Stimulated activated CD4-positive, alpha-beta T cell treated with anti-CD3 and anti-CD28 coated beads, Interleukin-1b, Interleukin-23, amount 100 ng/mL, for 24 hours (primary cell): ENCODE measurements around the gene SHISAL2A.
A peak's percentile ranks its signal among the peaks of the same experiment; 100 is the strongest.

Experiments used
- DNase-seq, 4 experiments: peaks; one replicate each; pipeline ENCODE4 v3.0.0-alpha.2; 2020; ENCODE audit warnings: low read depth in 4 of 4, low spot score in 1 of 4

The SHISAL2A gene

DNA sequence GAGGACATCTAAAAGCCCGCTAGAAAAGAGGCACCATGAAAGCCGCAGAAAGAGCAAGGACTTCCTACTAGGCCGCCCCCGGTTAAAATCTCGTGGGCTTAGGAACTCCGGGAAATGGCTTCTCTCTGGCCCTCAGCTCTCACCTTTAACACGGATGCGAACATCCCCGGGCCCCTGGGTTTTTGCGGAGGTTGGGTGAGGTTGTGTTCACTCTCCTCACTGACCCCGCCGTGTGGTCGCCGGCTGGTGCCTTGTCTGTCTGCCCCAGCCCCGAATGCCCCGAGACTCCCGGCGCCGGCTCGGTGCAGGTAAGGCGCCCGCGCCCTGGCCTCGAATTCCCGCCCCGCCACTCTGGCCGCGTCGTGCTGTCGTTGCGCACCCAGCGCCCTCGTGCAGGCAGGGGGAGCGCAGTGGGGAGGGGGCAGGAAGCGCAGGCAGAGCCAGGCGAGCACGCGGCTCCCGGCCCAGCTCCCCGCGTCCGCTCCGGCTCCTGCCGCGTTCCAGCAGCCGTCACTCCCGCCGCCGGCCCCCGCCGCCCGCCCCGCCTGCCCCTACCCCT, at the start of gene SHISAL2A:
TSS of gene SHISAL2A (plus strand) at position 437 of the 559 bp plus-strand sequence. CDS start 326 bp downstream, outside the sequence.
- peak in 1 of 4 experiments; percentile 44 for DNase-seq

DNA sequence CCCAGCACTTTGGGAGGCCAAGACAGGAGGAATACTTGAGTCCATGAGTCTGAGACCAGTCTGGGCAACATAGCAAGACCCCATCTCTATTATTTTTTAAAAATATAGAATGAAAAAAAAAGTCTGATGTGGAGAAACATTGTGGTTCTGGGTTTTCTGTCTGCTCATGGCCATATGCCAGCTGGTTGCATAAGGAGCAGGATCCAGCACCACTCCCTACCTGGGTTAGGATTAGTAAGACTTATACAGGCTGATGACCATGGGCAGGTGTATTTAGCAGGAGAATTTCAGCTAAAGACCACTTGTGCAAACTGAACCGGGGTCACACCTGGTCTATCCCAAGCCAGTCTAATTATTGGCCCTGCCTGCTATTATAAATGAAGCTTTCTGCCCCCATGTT, 47.5 kb upstream of the SHISAL2A start:
- DNase-seq = no peak

DNA sequence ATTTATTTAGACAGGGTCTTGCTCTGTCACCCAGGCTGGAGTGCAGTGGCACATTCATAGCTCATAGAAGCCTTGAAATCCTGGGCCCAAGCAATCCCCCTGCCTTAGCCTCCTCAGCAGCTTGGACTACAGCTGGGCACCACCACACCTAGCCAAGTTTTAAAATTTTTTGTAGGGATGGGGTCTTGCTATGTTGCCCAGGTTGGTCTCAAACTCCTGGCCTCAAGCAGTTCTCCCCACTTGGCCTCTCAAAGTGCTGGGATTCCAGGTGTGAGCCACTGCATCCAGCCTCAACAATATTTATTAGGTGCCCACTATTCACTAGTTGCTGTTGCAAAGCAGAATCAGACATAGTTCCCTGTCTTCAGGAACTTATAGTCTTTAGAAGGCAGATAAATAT, 44.9 kb upstream of the SHISAL2A start:
- no peak for DNase-seq

DNA sequence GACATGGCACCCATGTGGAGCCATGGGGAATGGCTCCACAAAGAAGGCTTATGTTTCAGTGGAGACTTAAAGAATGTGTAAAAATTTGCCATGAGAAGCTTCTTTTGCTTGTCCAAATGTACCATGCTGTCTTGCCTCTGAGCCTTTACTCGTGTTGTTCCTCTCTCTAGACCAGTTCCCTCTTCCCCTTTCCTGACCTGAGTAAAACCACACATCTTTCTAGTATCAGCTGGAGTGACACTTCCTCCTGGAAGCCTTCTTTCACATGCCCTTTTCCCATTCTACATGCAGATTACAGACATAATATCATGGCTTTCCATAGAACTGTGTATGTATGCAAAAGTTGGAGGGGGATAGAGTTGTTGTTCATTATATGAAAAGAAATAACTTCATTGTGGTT, 44.4 kb upstream of the SHISAL2A start:
- DNase-seq = no peak

DNA sequence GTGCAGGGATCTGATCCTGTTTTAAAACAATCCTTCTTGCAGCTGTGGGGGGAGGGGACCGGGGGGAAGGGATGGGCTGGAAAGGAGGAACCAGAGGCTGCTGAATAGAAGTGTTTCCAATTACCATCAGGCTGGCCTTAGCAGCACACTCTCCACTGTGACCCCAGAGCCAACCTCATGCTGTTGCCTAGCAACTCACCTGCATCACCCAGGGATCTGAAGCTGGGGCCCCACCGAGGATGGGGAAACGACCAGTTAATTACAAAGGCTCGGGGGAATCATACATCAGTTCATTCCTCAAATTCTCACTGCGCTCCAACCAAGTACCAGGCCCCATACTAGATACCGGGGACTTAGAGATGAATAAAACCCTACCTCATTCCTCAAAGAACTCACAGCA, 42.7 kb upstream of the SHISAL2A start:
- no peak for DNase-seq

DNA sequence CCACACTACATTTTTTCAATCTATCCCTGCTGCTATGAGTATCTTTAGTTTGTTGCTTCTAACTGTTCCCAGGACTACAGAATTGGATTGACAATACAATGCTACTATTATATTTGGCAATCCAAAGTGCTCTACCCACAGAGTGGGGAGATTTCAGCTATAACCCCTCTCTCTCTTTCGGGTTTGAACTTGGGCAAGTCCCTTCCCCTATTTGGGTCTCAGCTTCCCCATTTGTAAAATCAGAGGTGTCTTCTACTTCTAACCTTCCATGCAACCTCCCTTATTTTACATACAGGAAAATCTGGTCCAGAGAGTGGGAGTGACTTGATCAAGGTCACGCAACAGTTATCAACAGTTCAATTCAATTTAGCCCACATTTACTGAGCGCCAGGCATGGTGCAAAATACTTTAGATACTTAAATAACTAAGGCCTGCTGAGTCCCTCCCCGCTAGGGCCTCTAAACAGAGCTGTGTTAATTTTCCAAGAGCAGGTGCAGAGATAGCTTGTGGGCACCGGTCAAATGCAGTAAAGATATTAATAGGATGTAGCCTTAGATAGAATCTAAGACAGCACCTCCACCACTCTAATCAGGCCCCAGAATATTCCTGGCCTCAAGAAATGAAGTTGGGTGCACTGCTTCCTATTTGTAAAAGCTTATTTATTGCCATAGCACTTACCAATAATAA, 40.2 kb upstream of the SHISAL2A start:
- DNase-seq = no peak

DNA sequence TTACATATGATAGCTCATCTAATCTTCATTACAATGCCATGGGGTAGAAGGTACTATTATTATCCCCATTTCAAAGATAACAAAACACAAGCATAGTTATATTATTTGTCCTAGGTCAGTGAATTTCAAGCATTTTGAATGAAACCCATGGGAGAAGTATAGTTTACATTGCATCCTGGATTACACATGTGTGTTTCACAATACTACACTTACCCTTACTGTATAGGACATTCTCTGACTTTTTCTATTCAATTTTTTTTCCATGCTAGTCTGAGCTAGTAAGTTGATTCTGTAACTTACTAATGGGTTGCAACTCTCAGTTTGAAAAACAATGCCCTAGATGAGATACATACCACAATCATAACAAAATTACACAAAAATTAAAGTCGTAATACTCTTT, 39.5 kb upstream of the SHISAL2A start:
- no peak for DNase-seq

DNA sequence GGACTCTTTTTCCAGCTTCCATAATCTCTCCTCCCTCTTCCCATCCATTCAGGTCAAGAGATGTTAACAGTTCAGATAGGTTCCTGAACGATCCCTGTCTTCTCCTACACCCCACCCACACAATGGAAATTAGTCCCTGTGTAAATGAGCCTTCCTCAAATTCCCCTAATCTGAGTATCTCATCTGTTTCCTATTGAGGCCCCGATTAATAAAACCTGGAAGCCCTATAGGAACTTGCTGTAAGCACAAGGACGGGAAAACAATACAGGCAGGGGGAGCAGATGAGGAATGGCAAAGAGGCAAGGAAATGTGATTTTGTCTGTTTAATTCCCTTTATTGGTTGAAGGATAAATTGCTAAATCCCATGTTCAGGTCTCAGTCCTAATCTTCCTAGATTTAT, 37.9 kb upstream of the SHISAL2A start:
- no peak for DNase-seq

DNA sequence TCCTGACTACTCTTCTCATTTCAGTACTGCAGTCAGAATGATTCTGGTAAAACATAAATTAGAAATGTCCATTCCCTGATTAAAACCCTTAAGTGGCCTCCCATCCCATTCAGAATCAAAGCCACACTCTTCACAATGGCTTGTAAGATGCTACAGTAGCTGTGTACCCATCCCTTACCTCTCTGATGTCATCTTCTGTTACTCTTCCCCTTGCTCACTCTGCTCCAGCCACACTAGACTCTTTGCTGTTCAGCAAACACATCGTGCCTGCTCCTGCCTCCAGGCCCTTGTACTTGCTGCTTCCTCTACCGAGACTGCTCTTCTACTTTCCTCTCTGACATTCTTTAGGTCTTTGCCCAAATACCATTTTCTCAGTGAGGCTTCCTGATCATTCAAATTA, 35.1 kb upstream of the SHISAL2A start:
- no peak for DNase-seq

DNA sequence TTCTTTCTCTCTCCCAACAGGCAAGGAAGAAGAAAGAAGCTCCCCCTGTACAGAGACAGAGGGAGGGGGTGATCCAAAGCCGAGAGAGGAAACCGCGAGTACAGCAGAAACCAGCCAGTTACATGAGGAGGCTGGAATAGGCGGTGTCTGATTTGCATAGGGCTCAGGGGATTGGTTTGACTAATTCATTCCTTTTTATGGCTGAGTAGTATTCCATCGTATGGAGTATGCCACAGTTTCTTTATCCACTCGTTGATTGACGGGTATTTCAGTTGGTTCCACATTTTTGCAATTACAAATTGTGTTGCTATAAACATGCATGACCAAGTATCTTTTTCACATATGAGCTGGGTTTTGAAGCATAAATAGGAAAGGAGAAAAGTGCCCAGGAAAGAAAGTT, 34.2 kb upstream of the SHISAL2A start:
- DNase-seq = no peak

DNA sequence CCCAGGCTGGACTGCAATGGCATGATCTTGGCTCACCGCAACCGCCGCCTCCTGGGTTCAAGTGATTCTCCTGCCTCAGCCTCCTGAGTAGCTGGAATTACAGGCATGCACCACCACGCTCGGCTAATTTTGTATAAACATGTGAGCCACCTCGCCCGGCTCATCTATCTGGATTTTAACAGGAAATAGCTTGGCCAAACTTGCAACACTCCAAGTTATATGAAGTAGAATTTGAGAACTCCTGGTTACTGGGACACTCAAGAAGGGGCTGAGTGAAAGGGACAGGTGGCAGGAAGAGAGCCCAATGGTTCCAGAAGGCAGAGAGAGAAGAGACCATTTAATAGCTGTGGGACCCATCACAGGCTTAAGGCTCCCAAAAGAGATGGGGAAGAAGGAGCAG, 33.7 kb upstream of the SHISAL2A start:
- no peak for DNase-seq

DNA sequence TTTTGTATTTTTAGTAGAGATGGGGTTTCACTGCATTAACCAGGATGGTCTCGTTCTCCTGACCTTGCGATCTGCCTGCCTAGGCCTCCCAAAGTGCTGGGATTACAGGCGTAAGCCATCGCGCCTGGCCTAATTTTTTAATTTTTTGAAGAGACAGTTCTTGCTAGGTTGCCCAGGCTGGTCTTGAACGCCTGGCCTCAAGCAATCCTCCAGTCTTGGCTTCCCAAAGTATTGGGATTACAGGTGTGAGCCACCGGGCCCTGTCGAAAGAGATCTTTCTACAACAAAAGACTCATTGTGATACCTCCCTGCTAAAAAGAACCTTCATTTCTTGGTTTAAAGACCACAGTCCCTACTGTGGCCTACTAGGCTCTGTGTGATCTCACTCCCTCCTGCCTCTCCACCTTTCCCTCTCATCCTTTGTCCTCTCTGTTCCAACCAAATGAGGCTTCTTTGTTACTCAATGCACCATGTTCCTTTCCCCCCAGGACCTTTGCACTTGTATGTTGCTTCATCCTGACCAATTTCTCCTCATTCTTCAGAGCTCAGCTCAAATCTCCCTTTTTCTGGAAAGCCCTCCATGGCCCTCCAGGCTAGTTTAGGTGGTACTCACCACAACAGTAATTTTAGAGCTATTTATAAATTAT, 32.3 kb upstream of the SHISAL2A start:
- no peak for DNase-seq

DNA sequence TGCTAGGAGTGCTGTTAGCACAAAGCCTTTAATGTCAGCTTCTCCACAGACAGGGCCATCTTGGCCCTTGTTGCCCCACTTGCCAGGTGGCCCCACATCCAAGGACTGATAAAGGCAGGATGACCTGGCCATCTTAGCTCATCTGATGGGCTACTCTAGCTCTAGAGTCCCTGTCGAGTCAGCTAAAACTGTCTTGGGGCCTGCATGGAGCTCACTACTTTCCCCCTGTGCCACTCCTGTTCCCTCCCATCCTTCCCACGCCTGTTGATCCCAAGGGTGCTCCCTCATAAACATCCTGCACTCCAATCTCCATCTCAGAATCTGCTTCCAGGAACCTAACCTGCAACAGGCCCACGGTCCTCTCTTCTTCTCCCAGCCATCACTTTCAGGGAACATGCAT, 31.4 kb upstream of the SHISAL2A start:
- DNase-seq = no peak

DNA sequence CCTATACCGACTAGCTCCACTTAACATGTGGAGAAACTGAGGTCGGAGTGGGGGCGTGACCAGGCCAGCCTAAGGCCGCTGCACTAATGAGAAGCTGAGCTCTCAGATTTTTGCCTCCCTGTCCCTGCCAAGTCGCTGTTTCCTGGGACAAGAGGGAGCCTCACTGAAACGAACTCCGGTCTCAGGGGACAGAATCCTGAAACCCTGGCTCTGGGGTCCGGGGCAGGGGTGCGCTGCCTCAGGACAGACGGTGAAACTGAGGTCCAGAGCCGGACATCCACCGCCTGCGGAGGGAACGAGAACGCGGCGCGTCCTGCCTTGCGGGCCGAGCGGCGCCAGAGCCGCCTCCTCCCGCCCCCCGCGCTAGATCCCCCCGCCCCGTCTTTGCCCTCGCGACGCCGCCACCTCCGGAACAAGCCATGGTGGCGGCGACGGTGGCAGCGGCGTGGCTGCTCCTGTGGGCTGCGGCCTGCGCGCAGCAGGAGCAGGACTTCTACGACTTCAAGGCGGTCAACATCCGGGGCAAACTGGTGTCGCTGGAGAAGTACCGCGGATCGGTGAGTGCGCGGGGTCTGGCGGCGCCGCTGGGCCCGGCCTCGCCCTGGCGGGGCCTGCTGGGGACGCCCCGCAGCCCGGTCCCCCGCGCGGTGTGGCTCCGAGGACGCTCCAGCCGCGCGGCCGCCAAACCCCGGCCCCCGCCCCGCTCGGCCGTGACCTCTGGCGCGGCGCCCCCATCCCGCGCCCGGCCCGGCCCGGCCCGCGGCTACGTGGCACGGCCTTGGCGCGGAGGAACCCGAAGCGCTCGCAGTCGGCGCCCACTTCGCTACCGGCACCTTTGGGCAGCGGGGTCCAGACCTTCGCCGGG, 30.7 kb upstream of the SHISAL2A start, which contains the start of gene GPX7:
TSS of gene GPX7 (plus strand) at position 381 of the 865 bp plus-strand sequence. CDS start at position 420, 39 bp downstream.
- peak; percentile 24 to 36 (median 32) for DNase-seq

DNA sequence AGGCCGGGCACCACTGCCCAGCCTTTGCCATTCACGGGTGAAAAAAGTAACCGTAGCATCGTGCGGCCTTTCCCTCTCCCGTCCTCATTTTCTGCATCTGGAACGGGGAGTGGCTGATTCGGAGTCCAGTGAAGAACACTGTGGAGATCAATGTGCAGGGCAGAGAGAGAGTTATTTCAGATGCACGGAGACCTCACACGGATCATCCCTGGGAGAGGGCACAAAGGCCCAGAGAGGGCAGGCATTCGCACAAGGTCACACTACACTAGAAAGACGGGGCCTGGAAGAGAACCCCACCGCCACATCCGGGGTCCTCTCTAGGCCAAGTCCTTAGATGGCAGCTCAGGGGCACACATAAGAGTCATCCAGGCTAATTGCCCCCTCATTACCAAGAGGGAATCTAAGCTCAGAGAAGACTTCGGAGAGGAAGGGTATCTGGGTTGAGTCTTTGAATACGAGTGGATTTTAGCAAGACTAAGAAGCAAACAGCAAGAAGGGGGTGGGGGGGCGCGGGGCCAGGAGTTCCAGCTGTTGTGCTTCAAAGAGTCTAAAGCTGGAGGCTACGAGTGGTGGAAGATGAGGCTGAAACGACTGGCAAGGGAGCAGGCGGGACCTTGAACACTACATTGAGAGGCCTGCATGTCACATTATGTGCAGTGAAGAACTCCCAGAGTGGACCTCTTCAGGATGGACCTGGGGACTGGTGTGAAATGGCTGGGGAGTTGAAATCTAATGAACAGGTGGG, 29.9 kb upstream of the SHISAL2A start:
- DNase-seq = peak in 2 of 4 experiments; percentile 9 to 21

DNA sequence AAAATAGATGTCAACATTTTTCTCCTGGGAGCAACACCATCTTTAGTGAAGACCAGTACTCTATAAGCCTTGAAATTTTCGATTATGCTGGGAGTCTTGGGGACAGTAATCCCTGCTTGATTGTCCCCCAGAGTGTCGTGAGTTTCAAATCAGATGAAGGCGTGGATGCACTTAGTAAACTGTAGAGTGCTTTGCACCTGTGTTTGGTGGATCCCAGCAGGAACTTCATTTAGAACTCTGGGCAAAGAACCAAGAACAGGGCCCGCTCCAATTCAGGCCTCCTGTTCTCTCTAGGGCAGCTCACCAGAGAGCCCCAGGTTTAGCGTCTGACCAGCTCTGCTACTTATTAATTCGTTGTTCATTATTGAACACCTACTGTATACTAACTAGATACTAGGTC, 29.3 kb upstream of the SHISAL2A start:
- DNase-seq = no peak

DNA sequence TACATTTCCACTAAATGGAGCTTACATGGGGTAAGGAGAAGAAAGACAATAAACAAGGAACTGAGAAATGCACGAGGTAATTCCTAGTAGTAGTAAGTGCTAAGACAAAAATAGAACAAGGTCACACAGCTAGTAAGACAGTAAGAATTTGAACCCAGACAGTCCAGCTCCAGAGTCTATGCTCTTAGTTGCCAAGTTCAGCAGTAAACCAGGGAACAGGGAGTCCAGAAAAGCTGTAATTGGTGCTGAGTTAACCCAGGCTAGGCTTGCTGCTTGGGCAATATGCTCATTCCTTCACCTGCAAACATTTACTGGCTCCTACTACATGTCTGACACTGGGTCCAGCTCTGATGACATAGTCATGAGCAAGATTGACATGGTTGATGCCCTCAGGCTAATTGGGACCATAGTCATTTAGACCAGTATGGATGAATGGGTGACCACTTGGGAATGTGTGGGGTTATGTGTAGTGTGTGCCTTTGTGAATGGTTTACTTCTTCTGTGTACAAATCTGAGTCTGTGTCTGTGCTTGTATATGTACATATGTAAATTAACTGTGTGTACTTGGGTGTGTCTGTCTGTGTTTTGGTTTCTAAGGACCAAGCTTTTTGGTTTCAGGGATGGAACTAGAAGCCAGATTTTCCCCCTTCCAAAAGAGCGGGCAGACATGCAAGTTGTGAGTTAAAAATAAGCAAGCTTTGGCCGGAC, 28.8 kb upstream of the SHISAL2A start:
- no peak for DNase-seq

DNA sequence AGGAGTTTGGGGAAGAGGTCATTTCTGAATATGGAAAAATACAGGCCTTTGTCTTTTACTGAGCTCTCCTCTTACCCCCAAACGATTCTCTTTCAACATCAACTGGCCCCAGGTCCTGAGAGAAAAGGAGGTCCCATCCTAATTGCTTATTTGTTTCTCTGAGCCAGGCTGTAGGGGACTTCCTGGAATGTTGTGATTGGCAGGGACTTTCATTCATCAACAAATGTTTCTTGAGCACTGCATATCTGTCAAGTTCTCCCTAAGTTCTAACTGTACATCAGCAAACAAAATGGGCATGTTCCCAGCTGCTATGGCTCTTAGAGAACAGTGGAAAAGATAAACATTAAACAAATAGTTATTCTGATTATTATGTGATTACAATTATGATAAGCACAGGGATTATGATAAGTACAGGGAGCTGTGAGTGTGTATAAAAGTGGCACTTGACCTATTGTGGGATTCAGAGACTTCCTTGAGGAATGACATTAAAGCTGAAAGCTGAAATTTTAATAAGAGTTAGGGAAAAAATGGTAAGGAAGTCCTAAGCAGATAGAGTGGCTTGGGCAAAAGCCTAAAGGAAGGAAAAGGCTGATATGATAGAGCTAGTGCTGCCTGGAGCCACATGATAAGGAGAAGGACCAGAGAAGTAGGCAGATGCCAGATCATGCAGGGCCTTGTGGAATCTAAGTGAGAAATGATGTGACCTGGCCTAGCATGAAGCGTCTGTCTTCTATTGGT, 19.2 kb upstream of the SHISAL2A start:
- no peak for DNase-seq

DNA sequence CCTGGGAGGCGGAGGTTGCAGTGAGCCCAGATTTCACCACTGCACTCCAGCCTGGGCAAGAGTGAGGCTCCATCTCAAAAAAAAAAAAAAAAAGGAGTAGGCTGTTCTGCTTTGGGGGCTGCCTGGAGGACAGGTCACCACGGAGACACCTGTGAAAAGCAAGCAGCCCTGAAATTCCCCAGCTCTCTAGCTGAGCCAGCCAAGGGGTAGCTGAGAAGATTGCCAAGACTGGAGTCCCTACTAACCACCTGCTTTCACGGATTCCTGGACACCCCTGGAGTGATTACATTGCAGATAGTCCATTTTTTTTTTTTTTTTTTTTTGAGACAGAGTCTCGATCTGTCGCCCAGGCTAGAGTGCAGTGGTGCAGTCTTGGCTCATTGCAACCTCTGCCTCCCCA, 18.3 kb upstream of the SHISAL2A start:
- no peak for DNase-seq
